Stimulated activated CD4-positive, alpha-beta T cell treated with anti-CD3 and anti-CD28 coated beads, Interleukin-4, amount 100 ng/mL, for 1 hour (primary cell): ENCODE data around the gene UBALD2.
"Not testable (repeated sequence)": the region's sequence is repeated elsewhere in the genome, so short reads cannot be mapped to it uniquely, and the experiment has no call there.

Experiments used
- DNase-seq: peaks from one replicate; pipeline ENCODE4 v3.0.0-alpha.2; 2020

Gene UBALD2

DNA sequence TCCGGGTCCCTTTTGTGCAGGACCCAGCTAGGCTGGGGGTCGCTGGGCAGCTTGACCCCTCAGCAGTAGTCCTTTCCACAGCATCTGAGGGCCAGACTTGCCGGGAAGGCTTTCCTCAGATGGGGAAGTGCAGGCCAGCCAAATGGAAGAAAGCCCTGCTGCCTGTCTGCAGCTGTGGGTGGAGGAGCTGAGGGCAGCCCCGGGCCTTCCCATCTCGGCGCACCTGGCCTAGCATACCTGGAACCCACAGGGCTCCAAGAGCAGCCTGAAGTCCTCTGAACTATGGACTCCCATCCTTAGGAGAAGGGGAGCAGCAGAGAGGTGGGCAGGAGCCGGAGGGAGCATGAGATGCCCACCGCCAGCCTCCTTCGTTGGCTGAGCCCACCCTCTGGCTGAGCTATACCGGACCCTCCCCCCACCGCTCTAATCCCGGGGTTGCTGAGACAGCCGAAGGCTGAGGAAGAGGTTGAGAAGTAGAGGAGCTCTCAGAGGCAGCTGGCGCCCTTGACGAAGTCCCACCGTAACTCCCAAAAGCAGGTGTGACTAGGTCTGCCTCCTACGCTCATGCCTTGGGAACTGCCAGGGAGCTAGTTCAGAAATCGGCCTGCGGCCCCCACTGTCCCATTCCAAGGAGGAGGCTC is 13.2 kb downstream of the UBALD2 start:
- DNase-seq = no peak

DNA sequence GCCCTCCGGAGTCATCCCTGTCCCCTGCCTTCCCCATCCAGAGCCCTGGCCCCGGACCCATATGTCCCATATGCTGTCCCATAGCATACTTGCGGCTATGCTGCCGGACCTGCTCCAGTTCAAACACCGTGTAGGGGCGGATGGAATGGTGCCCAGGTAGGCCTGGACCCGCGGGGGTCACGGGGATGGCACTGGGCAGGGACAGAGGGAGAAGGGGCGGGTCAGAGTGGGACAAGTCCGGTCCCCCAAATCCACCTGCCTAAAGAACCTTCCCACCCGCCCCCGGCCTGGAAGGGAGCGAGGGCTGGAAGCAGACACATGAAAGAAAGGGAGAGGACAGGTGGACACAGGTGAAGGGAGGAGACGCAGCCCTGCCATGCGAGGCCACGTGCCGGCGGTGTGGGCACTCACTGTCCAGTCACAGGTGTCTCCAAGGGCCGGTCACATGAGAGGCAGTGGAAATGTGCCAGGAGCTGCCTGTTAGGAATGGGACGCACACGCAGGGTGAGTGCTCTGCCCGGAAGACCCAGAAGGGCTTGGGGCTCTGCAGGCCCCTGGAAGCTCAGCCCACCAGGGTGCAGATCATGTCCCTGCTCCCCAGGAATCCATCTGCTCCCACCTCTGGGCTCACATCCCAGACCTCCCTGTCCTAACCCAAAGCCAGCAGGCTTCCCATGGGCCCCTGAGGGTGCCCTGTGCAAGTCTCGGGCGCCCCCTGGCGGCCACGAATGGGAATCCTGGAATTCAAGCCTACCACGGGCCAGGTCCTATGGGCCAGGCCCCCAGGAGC is 14.0 kb downstream of the UBALD2 start:
- DNase-seq = peak; percentile 87

DNA sequence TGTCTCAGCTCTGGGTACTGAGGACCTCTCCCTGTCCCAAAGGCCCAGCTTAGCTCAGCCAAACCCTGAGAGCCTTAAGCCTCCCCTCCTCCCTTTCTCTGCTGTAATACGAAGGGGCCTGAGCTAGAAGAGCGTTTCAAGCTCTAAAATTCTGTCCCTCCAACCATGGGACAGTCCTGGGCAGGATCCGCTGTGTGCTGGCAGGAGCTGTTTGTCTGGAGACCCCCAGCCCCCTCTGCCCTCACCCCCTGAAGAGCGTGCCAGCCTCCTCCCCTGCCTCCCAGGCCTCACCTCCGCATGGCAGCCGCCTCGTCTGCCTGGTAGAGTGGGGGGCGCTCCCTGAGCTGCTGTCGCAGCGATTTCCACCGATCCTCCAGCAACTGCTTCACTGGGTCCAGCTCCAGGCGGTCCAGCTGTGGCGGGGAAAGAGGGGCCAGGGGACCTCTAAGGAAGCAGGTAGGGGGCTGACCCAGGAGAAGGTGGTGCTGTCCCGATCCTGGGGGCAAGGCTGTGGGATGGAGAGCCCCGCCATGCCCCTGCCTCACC is 14.7 kb downstream of the UBALD2 start:
- no peak for DNase-seq

DNA sequence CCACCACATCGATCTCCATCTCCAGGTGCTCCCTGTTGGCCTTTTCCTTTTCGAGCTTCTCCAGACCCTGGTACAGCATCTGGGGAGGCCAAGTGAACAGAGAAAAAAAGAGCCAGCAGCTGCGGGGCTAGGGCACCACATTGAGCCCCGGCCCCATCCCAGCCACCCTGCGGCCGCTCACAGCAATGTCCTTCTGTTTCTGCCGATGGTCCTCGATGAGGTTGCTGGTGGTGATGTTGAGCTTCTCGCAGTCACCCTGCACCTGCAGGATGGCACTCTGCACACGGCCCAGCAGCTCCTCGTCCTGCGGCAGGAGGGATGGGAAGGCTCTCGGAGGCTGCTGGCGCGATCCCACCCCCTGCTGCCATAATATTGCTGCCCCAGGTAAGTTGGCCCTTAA is 15.5 kb downstream of the UBALD2 start:
- no peak for DNase-seq

DNA sequence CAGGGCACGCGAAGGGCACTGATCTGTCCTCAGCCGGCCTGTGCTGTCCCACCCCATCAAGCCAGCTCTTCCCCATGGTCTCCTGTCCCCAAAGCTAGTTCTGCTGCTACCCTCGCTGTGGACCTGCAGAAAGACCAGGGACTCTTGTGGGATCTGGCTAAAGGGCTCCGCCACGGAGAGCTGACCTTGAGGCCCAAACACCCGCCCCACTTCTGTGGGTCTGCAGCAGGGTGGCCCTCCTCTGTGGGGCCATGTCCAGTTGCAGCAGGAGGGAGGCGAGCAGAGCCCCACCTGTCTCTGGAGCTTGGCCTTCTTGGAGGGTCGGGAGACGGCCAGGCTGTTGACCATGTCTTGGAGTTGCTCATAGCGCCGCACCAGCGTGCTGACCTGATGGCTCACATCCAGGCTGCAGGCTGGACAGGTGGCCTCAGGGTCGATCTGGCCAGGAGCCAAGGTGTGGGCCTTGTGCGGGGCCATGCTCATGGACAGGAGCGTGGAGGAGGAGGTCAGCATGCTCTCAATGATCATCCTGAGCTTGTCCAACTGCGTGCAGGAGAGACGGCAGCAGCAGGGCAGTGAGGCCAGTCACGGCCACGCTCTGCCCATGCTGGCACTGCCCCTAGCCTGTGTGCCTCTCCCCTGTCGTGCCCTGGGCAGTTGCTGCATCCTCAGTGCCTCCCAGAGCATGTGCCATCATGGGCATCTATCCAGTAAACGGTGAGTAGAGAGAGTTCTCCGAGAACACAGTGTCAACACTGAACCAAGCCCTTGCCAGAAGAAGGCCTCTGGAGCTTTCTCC is 16.6 kb downstream of the UBALD2 start:
- no peak for DNase-seq

DNA sequence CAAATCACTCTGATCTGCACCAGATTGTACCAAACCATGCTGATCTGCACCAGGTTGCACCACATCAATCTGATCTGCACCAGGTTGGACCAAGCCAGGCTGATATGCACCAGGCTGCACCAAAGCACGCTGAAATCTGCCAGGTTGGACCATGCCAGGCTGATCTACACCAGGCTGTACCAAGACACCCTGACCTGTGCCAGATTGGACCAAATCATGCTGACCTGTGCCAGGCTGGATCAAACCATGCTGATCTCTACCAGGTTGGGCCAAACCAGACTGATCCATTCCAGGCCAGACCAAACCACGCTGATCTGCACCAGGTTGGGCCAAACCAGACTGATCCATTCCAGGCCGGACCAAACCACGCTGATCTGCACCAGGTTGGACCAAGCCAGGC is 27.4 kb downstream of the UBALD2 start:
- no peak for DNase-seq

DNA sequence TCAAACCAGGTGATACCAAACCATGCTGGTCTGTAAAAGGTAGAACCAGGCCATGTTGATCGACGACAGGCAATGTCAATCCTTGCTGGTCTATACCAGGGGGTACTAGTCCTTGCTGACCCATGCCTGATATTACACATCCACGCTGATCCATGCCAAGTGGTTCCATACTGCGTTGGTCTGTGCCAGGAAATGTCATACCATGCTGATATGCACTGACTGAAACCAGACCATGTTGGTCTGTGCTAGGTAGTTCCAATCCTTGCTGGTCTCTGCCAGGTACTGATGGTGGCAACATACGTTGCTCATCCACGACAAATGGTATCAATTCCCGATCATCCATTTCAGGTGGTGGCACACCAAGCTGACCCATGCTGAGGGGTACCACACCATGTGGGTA is 28.0 kb downstream of the UBALD2 start:
- DNase-seq = no peak

DNA sequence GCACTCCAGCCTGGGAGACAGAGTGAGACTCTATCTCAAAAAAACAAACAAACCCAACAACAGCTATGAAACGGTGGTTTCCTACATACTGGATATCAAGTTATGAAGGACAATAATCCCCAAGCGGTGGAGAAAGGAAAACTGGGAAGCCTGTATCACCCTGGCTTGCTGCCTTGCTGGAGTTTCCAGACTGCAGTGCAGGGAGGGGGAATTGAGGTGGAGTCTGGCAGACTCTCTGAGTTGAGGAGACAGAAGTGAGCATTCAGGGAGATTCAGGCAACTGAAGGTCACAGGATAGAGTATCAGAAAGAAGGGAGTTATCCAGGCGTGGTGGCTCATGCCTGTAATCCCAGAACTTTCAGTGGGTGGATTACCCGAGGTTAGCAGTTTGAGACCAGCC is 31.0 kb downstream of the UBALD2 start:
- DNase-seq = no peak

DNA sequence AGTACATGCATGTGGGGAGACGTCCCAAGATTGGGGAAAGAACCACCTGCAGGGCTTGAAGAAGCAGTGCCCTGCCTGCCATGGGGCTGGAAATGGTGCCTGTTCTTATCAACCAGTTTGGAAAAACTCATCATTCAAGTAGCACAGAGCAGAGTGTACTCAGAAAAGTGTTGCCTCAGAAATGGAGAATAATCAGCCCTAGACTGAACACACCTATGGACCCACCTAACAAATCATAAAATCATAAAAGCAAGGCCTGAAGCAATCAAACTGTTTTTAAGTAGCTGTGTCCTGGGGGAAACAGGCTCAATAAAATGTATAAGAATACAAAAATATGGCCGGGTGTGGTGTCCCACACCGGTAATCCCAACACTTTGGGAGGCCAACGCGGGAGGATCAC is 31.7 kb downstream of the UBALD2 start:
- DNase-seq = no peak

DNA sequence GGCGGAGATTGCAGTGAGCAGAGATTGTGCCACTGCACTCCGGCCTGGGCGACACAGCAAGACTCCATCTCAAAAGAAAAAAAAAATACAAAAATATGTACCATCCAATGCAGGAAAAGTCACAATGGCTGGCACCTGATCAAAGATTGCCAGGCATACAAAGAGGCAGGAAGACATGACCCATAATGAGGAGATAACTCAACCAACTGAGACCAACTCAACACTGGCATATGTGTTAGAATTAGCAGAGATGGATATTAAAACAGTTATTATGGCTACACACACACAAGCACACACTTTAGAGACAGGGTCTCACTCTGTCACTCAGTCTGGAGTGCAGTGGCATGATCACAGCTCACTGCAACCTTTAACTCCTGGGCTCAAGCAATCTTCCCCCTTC is 32.3 kb downstream of the UBALD2 start:
- no peak for DNase-seq

DNA sequence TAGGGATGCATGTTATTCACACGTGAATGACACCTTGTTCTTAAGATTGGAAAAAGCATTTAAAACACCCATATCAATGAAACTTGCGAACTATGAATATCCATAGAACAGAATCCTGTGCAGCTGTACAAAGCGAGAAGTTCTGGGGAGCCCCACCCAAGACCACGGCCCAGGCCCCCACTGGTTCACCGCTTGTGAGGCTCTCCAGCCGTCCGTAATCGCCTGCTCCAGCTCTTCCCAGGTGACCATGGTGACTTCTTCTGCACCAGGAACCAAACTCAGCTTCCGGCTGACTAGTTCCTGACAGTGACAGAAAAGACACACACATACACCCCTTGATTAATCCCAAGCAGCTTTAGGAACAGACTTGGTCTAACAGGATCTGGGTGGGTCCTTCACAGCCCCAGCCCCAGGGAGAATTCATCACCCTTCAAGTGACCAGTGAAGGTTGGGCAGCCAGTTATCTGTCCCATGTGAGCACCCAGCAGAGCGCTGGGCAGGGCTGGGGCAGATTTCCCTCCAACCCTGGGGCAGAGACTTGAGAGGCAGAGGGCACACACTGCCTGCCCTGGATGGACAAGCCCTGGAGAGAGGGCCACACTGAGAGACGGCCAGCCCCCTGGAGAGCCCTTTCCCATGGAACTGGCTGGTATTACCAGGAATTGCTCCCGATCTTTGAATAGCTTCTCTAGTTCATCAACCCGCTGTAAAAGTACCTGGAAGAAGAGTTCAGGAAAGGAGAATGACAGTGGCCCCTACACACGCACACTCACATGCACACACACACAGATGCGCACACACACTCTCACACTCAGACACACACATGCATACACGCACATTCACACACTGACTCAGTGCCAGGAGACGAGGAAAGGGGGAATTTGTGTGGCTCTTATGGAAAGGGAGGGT is 39.3 kb downstream of the UBALD2 start:
- DNase-seq = no peak

DNA sequence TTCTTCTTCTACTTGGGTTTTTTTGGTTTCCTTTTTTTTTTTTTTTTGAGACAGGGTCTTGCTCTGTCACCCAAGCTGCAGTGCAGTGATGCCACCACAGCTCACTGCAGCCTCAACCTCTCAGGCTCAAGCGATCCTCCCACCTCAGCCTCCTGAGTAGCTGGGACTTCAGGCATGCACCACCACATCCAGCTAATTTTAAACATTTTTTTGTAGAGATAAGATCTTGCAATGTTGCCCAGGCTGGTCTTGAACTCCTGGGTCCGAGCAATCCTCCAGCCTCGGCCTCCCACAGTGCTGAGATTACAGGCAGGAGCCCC is 39.9 kb downstream of the UBALD2 start:
- DNase-seq = not testable (repeated sequence)

DNA sequence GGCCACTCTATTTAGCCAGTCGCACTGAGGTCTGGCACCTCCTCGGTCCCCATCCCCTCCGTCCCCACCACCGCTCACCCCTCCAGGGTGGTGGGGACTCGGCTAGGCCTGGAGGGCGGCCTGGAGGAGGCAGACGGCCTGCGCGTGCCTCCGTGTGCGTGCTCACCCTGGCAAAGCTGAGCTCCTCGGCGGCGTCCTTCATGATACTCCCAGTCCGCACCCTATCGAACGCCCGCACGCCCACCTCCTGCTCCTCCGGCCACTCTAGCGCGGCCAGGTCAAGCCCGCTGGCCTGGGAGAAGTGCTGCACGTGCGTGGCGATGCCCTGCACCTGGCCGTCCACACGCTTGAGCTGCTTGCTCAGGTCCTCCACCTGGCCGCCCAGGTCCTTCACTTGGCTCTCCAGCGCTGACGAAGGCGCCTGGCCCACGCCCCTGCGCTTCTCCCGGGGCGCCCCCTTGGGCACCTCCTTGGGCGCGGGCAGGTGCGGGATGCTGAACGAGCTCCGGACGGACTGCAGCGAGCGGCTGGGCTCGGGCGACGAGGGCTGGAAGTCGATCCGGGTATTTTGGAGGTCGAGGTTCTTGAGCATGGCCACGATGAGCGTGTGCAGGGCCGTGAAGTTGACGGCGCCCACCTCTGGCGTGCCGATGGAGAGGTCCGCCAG is 42.3 kb downstream of the UBALD2 start:
- DNase-seq = no peak

DNA sequence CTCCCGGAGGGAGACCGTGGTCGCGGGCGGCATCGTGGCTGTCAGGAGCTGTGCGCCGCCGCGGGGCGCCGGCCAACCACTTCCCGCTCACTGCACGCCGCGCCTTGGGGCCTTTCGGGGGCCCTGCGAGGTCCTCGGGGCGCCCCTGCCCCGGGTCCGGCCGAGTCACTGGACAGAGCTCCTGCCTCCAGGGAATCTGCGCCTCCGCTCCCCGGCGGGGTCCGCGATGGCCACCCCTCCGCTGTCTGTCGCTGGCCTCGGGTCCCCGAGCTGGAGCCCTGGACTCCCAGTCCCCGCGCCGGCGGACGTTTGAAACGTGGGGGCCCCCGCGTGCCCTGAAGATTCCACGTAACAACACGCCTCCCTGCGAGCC is 42.8 kb downstream of the UBALD2 start, which contains the start of gene QRICH2:
TSS of gene QRICH2 (minus strand) at position 311 of the 373 bp plus-strand sequence. CDS start at position 33, 278 bp downstream.
- no peak for DNase-seq

DNA sequence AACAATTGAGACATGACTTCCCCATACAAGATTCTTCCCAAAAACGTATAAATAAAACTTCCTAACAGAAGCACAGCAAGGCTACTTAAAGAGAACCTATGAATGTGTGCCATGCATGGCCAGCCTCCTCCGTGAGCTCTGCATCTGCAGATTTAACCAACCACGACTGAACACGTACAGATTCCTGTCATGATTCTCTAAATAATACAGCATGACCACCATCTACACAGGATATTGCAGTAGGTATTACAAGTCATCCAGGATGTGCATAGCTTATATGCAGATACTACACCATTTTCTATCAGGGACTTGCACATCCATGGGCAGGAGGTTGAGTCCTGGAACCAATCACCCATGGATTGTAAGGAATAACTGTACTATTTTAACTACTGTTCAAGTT is 44.3 kb downstream of the UBALD2 start:
- no peak for DNase-seq

DNA sequence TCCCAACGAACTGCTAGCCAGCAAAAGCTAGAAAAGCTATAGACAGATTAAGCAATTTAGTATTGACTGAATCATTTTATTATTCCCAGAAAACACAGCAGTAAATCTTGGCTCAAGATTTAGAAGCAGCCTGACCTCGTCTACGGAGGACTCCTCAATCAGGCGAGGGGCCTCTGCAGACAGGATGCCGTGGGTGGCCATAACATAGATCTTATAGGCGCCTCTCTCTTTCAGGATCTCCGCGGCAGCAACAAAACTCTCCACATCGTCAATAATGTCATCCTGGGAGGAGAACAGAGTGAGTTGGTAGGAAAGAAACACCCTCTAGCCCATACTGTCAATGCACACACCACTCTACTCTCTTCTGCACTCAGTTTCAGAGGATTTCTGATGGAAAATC is 47.6 kb downstream of the UBALD2 start:
- DNase-seq = no peak

DNA sequence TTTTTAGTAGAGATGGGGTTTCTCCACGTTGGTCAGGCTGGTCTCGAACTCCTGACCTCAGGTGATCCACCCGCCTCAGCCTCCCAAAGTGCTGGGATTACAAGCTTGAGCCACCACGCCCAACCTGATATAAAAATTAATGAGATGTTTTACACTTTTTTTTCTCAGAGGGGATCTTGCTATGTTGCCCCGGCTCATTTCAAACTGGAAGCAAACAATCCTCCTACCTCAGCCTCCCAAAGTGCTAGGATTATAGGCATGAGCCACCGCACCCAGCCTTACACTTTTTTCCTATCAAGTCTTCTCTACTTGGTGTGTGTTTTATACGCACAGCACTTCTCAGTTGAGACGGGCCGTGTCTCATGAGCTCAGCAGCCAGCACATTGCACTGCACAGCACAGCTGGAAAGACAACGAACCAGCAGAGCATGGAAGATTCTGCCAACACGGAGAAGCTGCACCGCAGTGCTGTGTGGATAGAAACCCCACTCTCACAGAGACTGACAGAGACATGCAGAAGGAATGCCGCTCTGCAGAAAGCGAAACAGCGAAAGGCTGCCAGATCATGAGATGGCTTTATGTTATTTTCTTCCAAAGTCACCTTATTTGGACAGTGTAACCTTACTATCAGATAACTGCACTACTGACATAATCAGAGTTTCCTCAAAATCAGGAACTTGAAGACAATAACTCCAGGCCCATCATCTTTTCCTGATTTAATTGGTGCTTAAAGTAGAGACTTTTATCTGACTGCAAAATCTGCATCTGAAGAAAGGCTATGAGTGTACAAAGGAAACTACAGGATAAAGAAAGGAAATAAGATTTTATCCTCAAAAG is 49.5 kb downstream of the UBALD2 start:
- no peak for DNase-seq

DNA sequence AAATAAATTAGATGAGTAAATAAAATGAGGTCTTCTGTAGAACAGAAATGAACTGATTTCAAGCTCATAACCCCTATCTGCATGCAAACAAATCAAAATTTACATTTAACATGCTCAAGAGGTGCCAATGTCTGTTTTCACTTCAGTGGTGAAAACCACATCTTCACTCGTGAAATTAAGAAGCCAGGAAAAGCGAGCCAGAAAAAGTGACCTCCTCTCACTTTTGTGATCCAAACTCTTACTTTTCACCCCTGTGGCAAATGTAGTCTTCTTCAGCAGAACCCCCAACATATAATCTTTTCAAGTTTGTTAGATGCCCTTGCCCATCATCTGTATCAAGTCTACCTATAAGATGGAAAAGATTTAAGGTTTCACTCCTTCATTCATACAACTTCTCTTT is 52.4 kb downstream of the UBALD2 start:
- DNase-seq = no peak

DNA sequence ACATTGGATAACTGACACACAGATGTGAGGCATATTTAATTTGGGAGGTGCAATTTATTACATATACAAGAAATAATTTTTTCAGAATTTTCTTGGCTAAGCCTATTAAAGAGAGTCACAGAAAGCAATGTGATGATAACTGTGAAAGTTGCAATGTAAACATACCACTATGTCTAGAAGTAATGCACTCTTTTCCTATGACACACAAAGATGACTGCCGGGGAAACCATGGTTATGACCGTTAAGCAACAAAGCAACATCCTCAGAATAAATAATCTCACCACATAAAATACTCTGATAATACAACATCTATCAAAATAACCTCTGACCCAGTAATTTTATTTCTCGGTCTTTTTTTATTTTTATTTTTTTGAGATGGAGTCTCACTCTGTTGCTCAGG is 53.4 kb downstream of the UBALD2 start:
- no peak for DNase-seq
